HL-60/S4 treated with retinoic acid at 250 ng/mL for 4 days and 3 days (cell line): ENCODE data around the gene NPIPA2.
"Not testable (repeated sequence)": the region's sequence is repeated elsewhere in the genome, so short reads cannot be mapped to it uniquely, and the experiment has no call there.

ENCODE experiments used
- in situ Hi-C: fragments of 300-500 bp; cut with MboI; formaldehyde crosslinking; loops from 2 replicates; pipeline ENCODE4 v1.7.0; 2022; ENCODE audit warnings: low sequenced_read_pairs

Gene NPIPA2

DNA sequence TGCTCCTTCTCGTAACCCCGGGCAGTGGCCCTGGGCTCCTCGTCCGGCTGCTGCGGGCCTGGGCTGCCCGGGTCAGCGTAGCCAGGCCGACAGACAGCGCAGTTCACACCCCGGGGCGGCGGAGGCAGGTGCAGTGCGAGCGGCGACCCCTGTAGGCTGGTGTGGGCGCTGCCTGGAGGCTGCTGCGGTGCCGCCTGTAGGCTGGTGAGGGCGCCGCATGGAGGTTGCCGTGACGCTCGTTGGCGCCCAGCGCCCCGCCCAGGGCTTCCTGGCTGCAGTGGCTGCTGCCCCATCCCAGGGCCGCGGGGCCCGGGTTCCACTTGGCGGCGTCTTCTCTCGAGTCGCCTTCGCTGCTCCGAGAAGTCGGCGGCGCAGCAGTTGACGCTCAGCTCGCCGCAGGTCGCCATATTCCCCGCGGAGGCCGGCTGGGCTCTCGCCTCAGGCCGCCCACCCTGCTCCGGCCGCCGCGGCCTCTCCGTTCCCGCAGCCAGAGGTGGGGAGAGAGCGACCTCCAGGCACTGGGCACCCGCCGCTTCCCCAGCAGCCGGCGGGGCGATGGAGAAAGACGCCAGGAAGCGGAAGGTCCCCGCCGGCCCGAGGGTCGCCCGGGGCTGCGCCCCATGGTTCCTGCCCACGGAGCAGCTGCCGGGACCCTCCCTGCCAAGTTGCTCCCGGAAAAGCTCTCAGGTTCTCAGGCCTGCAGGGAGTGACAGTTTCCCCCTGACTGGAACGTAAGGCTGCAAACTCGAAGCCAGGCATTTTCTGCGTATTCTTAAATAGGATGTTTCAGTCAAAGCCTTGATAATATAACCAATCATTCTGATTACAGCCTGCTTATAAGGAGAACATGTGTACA is at the start of gene NPIPA2:
Gene NPIPA2 (plus strand): TSS at position 261 of the 856 bp plus-strand sequence. CDS start 5,533 bp downstream, outside the sequence.
- in situ Hi-C loops, result not testable (repeated sequence)

DNA sequence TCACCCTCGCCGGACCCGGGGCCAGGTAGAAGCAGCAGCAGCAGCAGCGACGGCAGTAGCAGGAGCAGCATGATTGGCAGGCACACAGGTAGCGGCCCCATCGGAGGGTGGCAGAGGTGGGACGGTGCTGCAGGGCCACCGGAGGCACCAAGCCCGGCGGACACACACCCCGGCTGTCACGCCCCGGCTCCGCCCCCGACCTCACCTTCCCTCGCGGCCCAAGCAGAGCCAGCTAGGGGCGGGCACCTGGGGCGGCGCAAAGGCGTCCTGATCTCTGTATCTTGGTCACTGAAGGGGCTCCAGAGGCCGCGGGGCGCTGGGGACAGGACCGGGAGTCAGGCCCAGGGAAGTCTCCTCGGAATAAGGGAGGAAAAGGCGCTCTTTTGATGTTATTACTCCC is 48.2 kb upstream of the NPIPA2 start, which contains the start of gene PLA2G10:
Gene PLA2G10 (minus strand): TSS at position 180 of the 400 bp plus-strand sequence. CDS start 79 bp downstream, at position 101.
- in situ Hi-C loops, result not testable (repeated sequence)

DNA sequence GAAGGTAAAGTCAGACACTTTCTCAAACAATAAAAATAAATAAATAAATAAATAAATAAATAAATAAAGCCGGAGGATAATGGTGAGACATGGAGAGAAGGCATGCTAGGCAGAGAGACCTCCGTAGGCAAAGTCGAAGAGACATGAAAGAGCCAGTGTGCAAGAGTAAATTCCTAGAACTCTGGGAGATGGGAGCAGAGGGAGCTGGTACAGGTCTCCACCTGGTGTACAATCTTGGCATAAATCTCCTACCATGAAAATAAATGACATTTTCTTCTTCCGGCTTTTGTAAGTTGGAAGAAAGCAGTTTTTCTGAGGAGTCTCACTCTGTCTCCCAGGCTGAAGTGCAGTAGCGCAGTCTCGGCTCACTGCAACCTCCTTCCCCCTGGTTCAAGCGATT is 40.5 kb upstream of the NPIPA2 start:
- in situ Hi-C loops, result not testable (repeated sequence)

DNA sequence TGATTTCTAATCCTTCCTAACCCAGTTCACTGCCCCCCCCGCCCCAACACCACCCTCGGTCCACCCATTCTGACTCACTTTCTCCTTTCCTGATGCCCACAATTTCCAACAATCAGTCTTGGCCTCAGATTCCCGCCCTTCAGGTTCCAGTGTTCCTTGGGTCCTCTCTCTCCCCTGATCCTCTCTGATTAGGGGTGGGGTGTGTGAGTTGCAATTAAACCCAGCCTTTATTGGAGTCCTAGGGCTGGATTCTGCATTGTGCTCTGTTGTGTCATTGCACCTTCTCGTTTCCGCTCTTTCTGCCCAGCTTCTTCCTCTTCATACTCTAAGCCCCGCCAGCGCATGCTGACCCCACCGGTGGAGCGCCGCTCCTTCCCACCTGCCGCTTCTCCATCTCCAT is 39.7 kb upstream of the NPIPA2 start:
- in situ Hi-C loops, result not testable (repeated sequence)

DNA sequence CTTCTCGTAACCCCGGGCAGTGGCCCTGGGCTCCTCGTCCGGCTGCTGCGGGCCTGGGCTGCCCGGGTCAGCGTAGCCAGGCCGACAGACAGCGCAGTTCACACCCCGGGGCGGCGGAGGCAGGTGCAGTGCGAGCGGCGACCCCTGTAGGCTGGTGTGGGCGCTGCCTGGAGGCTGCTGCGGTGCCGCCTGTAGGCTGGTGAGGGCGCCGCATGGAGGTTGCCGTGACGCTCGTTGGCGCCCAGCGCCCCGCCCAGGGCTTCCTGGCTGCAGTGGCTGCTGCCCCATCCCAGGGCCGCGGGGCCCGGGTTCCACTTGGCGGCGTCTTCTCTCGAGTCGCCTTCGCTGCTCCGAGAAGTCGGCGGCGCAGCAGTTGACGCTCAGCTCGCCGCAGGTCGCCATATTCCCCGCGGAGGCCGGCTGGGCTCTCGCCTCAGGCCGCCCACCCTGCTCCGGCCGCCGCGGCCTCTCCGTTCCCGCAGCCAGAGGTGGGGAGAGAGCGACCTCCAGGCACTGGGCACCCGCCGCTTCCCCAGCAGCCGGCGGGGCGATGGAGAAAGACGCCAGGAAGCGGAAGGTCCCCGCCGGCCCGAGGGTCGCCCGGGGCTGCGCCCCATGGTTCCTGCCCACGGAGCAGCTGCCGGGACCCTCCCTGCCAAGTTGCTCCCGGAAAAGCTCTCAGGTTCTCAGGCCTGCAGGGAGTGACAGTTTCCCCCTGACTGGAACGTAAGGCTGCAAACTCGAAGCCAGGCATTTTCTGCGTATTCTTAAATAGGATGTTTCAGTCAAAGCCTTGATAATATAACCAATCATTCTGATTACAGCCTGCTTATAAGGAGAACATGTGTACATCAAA is 38.9 kb upstream of the NPIPA2 start, which contains the start of gene NPIPA3:
Gene NPIPA3 (plus strand): TSS at position 256 of the 856 bp plus-strand sequence. CDS start 5,533 bp downstream, outside the sequence.
- in situ Hi-C loops, result not testable (repeated sequence)

DNA sequence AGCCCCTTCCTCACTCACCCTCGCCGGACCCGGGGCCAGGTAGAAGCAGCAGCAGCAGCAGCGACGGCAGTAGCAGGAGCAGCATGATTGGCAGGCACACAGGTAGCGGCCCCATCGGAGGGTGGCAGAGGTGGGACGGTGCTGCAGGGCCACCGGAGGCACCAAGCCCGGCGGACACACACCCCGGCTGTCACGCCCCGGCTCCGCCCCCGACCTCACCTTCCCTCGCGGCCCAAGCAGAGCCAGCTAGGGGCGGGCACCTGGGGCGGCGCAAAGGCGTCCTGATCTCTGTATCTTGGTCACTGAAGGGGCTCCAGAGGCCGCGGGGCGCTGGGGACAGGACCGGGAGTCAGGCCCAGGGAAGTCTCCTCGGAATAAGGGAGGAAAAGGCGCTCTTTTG is 9.1 kb upstream of the NPIPA2 start:
- in situ Hi-C loops, result not testable (repeated sequence)

DNA sequence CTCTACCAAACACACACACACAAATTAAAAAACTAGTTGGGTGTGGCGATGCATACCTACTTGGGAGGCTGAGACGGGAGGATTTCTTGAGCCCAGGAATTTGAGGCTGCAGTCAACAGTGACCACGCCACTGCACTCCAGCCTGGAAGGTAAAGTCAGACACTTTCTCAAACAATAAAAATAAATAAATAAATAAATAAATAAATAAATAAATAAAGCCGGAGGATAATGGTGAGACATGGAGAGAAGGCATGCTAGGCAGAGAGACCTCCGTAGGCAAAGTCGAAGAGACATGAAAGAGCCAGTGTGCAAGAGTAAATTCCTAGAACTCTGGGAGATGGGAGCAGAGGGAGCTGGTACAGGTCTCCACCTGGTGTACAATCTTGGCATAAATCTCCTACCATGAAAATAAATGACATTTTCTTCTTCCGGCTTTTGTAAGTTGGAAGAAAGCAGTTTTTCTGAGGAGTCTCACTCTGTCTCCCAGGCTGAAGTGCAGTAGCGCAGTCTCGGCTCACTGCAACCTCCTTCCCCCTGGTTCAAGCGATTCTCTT is 1.4 kb upstream of the NPIPA2 start:
- in situ Hi-C loops, result not testable (repeated sequence)

DNA sequence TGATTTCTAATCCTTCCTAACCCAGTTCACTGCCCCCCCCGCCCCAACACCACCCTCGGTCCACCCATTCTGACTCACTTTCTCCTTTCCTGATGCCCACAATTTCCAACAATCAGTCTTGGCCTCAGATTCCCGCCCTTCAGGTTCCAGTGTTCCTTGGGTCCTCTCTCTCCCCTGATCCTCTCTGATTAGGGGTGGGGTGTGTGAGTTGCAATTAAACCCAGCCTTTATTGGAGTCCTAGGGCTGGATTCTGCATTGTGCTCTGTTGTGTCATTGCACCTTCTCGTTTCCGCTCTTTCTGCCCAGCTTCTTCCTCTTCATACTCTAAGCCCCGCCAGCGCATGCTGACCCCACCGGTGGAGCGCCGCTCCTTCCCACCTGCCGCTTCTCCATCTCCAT is 539 bp upstream of the NPIPA2 start:
- in situ Hi-C loops, result not testable (repeated sequence)

DNA sequence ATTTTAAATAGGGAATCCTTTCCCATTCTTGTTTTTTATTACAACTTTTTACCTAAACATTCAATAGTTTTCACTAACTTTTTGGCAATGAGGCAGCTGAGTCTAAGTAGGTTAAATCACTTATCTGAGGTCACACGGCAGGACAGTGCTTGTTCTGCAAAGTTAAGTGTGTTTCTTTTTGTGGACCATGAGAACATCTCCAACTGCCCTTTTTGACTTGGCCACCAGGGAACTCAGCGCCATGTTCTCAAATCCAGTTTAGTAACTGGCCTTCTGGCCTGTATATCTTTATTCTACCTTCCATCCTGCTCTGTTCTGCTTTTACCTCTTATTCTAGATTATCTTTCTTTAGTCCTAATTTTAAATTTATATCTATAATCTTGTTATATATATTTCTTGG is 31.3 kb downstream of the NPIPA2 start:
- in situ Hi-C loops, result not testable (repeated sequence)

DNA sequence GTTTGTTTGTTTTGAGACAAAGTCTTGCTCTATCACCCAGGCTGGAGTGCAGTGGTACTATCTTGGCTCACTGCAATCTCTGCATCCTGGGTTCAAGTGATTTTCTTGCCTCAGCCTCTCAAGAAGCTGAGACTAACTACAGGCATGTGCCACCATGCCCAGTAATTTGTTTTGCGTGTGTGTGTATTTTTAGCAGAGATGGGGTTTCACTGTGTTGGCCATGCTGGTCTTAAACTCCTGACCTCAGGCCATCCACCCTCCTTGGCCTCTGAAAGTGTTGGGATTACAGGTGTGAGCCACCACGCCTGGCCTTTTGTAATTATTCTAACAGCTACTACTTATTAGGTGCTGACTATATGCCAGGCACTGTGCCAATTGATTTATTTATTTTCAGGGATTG is 33.3 kb downstream of the NPIPA2 start:
- in situ Hi-C loops, result not testable (repeated sequence)

DNA sequence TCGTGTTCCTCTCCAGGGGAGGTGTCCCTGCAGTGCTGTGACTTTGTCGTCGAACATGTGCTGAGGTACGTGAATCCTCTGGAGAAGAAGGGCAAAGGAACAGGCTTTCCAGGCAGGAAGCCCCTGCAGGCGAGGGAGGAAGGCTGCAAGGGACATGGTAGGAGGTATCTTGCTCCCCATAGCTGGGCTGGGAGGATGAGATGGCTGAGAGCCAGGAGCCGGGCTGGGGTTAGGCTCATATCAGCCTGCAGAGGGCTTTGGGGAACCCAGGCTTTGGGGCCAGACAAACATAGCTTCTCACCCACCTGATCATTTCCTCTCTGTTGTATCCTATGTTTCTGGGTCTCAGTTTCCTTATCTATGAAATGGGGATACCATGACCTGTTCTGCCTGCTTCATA is 34.4 kb downstream of the NPIPA2 start:
- in situ Hi-C loops, result not testable (repeated sequence)

DNA sequence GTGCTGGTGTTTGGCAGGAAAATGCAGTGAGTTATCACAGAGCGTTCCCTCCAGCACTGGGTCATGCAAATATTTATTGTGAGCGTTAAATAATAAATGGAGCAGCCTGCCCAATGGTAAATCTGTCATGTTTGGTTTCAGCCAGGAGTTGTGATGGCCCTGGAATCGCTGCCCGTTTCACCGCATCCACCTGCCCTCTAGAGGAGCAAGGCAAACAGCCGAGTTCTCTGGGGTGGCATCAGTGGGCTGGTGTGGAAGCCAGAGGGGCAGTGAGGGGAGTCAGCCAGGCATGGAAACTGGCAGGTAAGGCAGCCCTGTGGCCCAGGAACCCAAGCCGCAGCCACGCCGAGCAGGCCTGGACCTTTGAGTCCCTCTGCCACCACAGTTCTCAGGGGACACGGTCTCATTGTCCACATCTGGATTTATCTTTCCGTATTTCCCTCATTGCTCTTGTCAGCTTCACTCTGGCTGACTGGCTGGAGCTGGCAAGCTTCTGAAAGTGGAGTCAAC is 37.1 kb downstream of the NPIPA2 start:
- in situ Hi-C loops, result not testable (repeated sequence)

DNA sequence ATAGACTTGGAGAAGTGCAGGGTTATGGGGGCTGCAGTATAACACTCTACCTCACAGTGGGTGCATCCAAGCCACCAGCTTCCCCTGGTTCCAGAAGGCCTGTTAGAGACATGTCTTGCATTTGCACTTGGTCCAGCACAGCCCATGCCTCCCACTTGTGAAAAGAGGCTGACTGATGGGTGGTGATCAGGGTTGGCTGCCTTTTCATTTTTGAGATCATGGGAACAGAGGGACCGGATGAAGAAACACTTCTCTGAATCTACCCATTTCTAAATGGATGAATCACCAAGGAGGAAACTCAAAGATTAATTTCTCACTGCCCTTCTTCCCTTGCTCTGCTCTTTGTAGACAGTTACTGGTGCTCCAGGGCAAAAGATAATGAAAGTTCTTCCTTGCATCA is 43.8 kb downstream of the NPIPA2 start:
- in situ Hi-C loops, result not testable (repeated sequence)

DNA sequence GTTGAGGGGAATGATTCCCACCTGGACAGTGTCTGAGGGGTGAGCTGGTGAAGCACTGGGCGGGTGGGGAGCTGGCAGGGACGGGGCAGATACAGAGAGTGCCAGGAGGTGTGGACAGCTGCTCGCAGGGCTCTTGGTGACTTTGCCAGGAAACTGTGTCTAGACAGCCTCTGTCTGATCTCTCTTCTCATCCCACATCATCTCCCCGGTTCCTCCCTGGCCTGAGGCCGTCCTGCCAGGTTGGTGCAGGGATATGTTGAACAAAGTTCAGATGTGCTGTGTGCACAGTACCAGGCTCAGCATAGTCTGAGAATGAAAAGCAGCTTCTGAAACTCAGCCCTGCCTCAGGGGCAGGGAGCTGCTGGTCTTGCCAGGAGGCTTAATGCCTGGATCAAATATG is 47.2 kb downstream of the NPIPA2 start:
- in situ Hi-C loops, result not testable (repeated sequence)

DNA sequence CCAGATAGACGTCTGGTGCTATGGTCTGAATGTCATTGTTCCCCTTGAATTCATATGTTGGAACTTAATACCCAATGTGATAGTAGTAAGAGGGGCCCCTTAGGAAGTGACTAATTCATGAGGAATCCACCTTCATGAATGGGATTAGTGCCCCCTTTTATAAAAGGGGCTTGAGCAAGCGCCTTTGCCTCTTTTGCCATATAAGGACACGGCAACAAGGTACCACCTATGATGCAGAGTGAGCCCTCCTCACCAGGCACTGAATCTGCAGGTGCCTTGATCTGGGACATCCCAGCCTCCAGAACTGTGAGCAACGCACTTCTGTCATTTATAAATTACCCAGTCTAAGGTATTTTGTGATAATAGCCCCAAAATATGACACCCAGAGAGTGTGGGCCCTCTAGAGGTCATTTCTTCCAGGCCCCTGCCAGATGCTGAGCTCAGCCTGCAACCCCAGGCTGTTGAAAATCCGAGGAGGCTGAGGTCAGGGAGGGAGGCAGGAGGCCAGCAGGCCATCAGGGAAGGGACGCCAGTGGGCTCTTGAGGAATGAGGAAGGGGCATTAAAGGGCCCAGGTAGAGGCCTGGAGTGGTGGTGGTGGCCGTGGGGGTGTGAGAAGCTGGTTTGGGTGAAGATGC is 48.1 kb downstream of the NPIPA2 start:
- in situ Hi-C loops, result not testable (repeated sequence)

DNA sequence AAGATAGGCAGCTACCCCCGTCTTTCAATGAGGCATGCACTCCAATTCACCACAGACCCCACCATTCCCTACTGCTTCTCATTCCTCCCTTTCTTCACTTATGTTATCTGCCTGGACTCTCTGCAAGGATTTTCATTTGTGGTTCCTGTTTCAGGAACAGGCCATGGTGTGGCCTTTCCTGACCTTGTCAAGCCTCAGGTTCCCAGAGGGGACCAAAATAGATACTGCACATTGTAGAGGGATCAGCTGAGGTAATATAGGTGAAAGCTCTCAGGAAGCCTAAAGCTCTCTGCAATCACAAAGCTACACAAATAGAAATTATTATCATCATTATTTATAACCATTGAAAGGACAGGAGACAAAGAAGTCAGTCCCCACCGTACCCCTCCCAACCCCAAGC is 50.6 kb downstream of the NPIPA2 start:
- in situ Hi-C loops, result not testable (repeated sequence)

DNA sequence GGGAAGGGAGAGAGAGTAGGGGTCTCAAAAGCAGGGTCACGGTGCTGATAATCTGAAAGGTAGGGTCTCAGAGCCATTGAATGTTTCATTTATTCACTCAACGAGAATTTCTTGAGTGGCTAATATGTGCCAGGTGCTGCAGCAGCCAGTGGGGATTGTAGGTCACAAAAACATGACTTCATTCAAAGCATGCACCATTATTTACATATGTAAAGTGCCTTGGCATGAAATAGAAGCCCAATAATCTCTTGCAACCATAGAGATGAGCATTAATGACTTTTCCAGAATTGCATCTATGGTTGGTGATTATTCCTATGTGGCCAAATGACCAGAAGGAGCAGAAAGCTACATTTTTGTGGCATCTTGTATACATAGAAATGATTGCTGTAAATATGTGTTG is 55.2 kb downstream of the NPIPA2 start:
- in situ Hi-C loops, result not testable (repeated sequence)

DNA sequence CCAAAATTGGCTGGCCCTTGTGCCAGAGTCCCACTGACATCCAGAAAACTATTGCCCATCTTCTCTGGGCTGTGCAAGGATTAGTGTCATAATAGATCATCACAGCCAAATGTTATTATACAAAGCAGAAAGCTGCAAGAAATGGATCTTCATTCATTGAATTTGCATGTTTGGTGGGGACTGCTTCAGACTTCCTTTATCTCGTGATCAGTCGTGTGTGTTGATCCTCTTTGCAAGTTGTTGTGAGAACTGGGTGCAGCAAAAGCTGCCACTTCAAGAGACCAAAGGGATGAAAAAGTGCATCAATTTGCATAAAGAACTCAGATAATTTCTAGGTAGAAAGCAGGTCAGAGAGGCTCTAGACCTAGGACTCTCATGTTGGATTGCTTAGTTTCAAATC is 61.2 kb downstream of the NPIPA2 start:
- in situ Hi-C loops, result not testable (repeated sequence)

DNA sequence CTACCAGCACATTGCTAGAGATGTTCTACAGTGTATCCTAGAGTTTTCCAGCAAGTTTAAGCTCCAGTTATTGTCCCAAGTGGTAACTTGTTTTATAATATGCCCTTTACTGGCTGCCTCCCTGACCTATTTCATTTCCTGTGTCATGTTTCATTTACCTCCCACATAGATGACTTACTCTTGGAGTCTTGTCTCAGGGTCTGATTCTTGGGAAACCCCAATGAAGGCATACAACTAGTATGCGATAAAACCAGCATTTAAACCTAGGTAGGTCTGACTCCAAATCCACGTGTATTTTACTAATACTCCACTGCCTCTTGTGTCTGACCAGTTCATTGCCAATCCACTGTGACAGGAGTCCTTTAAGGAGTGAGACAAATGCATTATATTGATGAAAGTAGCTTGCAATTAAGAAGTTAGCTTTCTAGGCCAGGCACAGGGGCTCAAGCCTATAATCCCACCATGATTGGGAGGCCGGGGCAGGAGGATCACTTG is 64.9 kb downstream of the NPIPA2 start:
- in situ Hi-C loops, result not testable (repeated sequence)

DNA sequence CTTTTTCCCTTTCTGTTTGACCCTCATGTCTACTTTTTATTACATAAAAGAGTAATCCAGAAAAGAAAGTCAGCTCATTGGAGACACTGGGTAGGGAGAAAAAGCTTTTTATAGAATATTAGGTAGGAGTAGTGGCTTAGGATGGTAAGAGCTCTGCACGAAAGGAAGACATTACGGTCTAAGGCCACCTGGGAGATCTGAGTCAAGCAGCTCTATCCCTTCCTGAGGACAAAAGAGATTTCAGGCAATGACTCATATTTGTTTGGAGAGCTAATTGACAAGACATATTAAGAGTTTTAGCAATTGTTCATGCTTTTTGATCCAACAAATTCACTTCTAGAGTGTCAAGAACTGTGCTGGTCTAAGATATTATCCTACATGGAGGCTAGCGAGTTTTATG is 71.6 kb downstream of the NPIPA2 start:
- in situ Hi-C loops, result not testable (repeated sequence)
